MM.1S (cell line): ENCODE data around the gene TAS2R50.

ENCODE experiments used
- CTCF ChIP-seq: fragments of 300-600 bp; sonication (generic); IDR thresholded peaks from 2 replicates; pipeline ENCODE4 v1.5.1; 2016; ENCODE audit warnings: antibody characterized with exemption, low read length, mixed read lengths
- EZH2 ChIP-seq: fragments of 300-600 bp; sonication (generic); optimal IDR thresholded peaks from 2 replicates; pipeline ENCODE3; 2017; ENCODE audit warnings: low read depth, mild to moderate bottlenecking, antibody characterized with exemption, low read length, mixed read lengths
- EZH2phosphoT487 ChIP-seq: fragments of 300-600 bp; sonication (generic); IDR thresholded peaks from 2 replicates; pipeline ENCODE4 v1.6.1; 2018; ENCODE audit warnings: antibody characterized with exemption, low read length

GRCh38 chr12:10957741-10958140 is 29.0 kb downstream of the TAS2R50 start:
- TF ChIP-seq CTCF (no peak), EZH2 (no peak), EZH2phosphoT487 (no peak)
